ENCODE data around the gene MAD2L2. TPM values are rescaled to one million over a fixed set of nuclear protein-coding genes. Genes with fewer than 3 reads are reported as not detected.
A peak's percentile ranks its signal among the peaks of the same experiment; 100 is the strongest.

MAD2L2 gene
- total RNA-seq, 1 experiment from 2014 or later: 93.8 TPM

- H3K27me3 ChIP-seq (ENCODE audit: insufficient read depth, low read length): no peaks in the 10 kb centered on the region
- POLR2A ChIA-PET: interaction anchor here (0.7 kb wide), 1 partner anchor 538 kb away, joined by 3 read pairs; no protein-coding TSS in a partner anchor
- no peaks in the 10 kb centered on the region for H3K79me2 ChIP-seq (ENCODE audit: insufficient read depth, low read length)
- no peaks in the 10 kb centered on the region for H3K9me3 ChIP-seq (ENCODE audit: control insufficient read depth in 1 of 2, insufficient read depth in 1 of 2, low read depth in 1 of 2, low read length in 2 of 2)
- no TSS peak for BruUV-seq (replicated peaks)
- CTCF ChIA-PET: interaction anchor here (1.7 kb wide), 2 partner anchors 69 to 72 kb away, joined by 4 to 5 read pairs; partner anchors contain the start of gene FBXO2
- ATAC-seq: no peak
- no peaks in the 10 kb centered on the region for H3K36me3 ChIP-seq (ENCODE audit: control insufficient read depth in 1 of 2, insufficient read depth in 2 of 2, low read length in 2 of 2)
- H3K9ac ChIP-seq (ENCODE audit: low read length): no peak overlapping the region
- H3K4me3 ChIP-seq (replicated peaks in 1 of 2; ENCODE audit: low read depth in 1 of 2, low read length in 2 of 2): no peak overlapping the region
- intact Hi-C loops (cut with micrococcal nuclease): no loop called here
- H2AFZ ChIP-seq (ENCODE audit: low read depth, low read length, poor library complexity, severe bottlenecking): no peak overlapping the region
- H3K27ac ChIP-seq (ENCODE audit: low read depth, low read length): no peak overlapping the region
- no peak for DNase-seq (ENCODE audit: low read depth, low spot score)
- no peaks in the 10 kb centered on the region for H4K20me1 ChIP-seq (ENCODE audit: insufficient read depth)
- no peak overlapping the region for H3K4me2 ChIP-seq (ENCODE audit: low read length)
- no peaks in the 10 kb centered on the region for H3K9me2 ChIP-seq (ENCODE audit: insufficient read depth)
- TF ChIP-seq ZNF274 (IDR thresholded peaks at IDR 0.05; ENCODE audit: low read depth, low read length): no peak
- TF ChIP-seq ELF1 (IDR thresholded peaks at IDR 0.05; ENCODE audit: borderline replicate concordance, low read depth): no peak
- no peak for TF ChIP-seq FOSL1 (IDR thresholded peaks at IDR 0.05; ENCODE audit: low read depth)
- TF ChIP-seq YY1 (IDR thresholded peaks at IDR 0.05; ENCODE audit: extremely low read depth, insufficient replicate concordance, low read depth, low read length): no peak
- no peak for TF ChIP-seq TCF7L2 (IDR thresholded peaks at IDR 0.05; ENCODE audit: borderline replicate concordance, extremely low read depth, insufficient read depth, insufficient read length)
- RAD21 ChIA-PET (ENCODE audit: low non-redundant PET in 1 of 2, low total read pairs in 2 of 2, uncharacterized antibody in 2 of 2, unreplicated experiment in 2 of 2): no interaction called here
- peaks cover 0 to 16% of the 10 kb centered on the region in 2 experiments; a peak in 2 of 4 replicates for H3K4me1 ChIP-seq (ENCODE audit: control insufficient read depth in 1 of 2, insufficient read depth in 2 of 2, low read length in 2 of 2)
Measured at GRCh38 chr1:11722538-11722937, 41.6 kb upstream of the MAD2L2 start.

- POLR2A ChIA-PET: no interaction called here
- Histone ChIP-seq H3K4me1 (ENCODE audit: control insufficient read depth in 1 of 2, insufficient read depth in 2 of 2, low read length in 2 of 2) (peaks cover 0 to 16% of the 10 kb centered on the region in 2 experiments; a peak in 2 of 4 replicates), H4K20me1 (ENCODE audit: insufficient read depth) (no peaks in the 10 kb centered on the region), H3K4me2 (ENCODE audit: low read length) (peak overlapping the region; percentile 19; the same call in 1 of the 2 replicates), H3K9ac (ENCODE audit: low read length) (no peak overlapping the region), H3K27ac (ENCODE audit: low read depth, low read length) (no peak overlapping the region), H3K9me2 (ENCODE audit: insufficient read depth) (no peaks in the 10 kb centered on the region), H2AFZ (ENCODE audit: low read depth, low read length, poor library complexity, severe bottlenecking) (no peak overlapping the region), H3K9me3 (ENCODE audit: control insufficient read depth in 1 of 2, insufficient read depth in 1 of 2, low read depth in 1 of 2, low read length in 2 of 2) (no peaks in the 10 kb centered on the region), H3K27me3 (ENCODE audit: insufficient read depth, low read length) (no peaks in the 10 kb centered on the region), H3K36me3 (ENCODE audit: control insufficient read depth in 1 of 2, insufficient read depth in 2 of 2, low read length in 2 of 2) (no peaks in the 10 kb centered on the region), H3K79me2 (ENCODE audit: insufficient read depth, low read length) (no peaks in the 10 kb centered on the region), H3K4me3 (replicated peaks in 1 of 2; ENCODE audit: low read depth in 1 of 2, low read length in 2 of 2) (no peak overlapping the region)
- ATAC-seq: no peak
- no TSS peak for BruUV-seq (replicated peaks)
- intact Hi-C loops (cut with micrococcal nuclease): no loop called here
- TF ChIP-seq POLR2A (IDR thresholded peaks at IDR 0.05; ENCODE audit: borderline replicate concordance, extremely low read depth, insufficient read depth, insufficient read length) (no peak), SIN3A (IDR thresholded peaks at IDR 0.05; ENCODE audit: low read depth) (no peak), POLR2AphosphoS5 (IDR thresholded peaks at IDR 0.05; ENCODE audit: low read depth, low read length) (no peak), CTCF (IDR thresholded peaks at IDR 0.05 in 2 of 3, conservative IDR thresholded peaks at IDR 0.05 in 1 of 3; ENCODE audit: borderline replicate concordance in 1 of 3, insufficient read depth in 1 of 3, low read depth in 2 of 3, low read length in 2 of 3) (no peak), FOSL1 (IDR thresholded peaks at IDR 0.05; ENCODE audit: low read depth) (no peak), MAX (IDR thresholded peaks at IDR 0.05) (no peak), YY1 (IDR thresholded peaks at IDR 0.05; ENCODE audit: extremely low read depth, insufficient replicate concordance, low read depth, low read length) (no peak)
- RAD21 ChIA-PET (ENCODE audit: low non-redundant PET in 1 of 2, low total read pairs in 2 of 2, uncharacterized antibody in 2 of 2, unreplicated experiment in 2 of 2): no interaction called here
- DNase-seq (ENCODE audit: low read depth, low spot score): no peak
- CTCF ChIA-PET: interaction anchor here (1.7 kb wide), 1 partner anchor 71 kb away, joined by 5 read pairs; no protein-coding TSS in a partner anchor
Measured at GRCh38 chr1:11721311-11721710, 40.4 kb upstream of the MAD2L2 start.

Data from HCT116 (cell line).